ENCODE results near the gene SPSB2. TPM values are rescaled to one million over a fixed set of nuclear protein-coding genes. Genes with fewer than 3 reads are reported as not detected.
"Not testable (repeated sequence)": the region's sequence is repeated elsewhere in the genome, so short reads cannot be mapped to it uniquely, and the experiment has no call there.

SPSB2 gene
- total RNA-seq, 2 donors from 2014 or later, result 34.6 to 36.5 TPM

- Mint-ChIP-seq H3K27ac (peak overlapping the region; percentile 98), H3K27me3 (ENCODE audit: insufficient read depth) (peaks cover 3% of the 10 kb centered on the region), H3K4me1 (peaks cover 35% of the 10 kb centered on the region), H3K9me3 (peaks cover 10% of the 10 kb centered on the region), H3K4me3 (peak overlapping the region; percentile 62), H3K36me3 (ENCODE audit: low read depth) (peaks cover 20% of the 10 kb centered on the region)
- Histone ChIP-seq H3K4me3 (ENCODE audit: low read length) (peak overlapping the region; percentile 77), H3K4me1 (ENCODE audit: control insufficient read depth, insufficient read depth, low read length) (peaks cover 4% of the 10 kb centered on the region), H3K27ac (ENCODE audit: low read depth, low read length) (peak overlapping the region; percentile 90), H3K36me3 (ENCODE audit: control insufficient read depth, insufficient read depth, low read length) (peaks cover 5% of the 10 kb centered on the region), H3K9ac (ENCODE audit: extremely low read depth, low read length, poor library complexity, severe bottlenecking) (peak overlapping the region; percentile 75), H3K27me3 (ENCODE audit: control insufficient read depth, insufficient read depth, low read length, poor library complexity, severe bottlenecking) (no peaks in the 10 kb centered on the region), H3K9me3 (ENCODE audit: control insufficient read depth, low read length) (no peaks in the 10 kb centered on the region)
- peak; percentile 100 for TF ChIP-seq CTCF (conservative IDR thresholded peaks at IDR 0.05)
- WGBS, 2 experiments (ENCODE audit: insufficient coverage in 1 of 2, insufficient read length in 1 of 2), result 8 to 10% methylated on average over 43 to 68 of the region's 68 CpGs
- peak; percentile 100 for DNase-seq
Measured at GRCh38 chr12:6890789-6891645, 17.9 kb upstream of the SPSB2 start.

- Mint-ChIP-seq H3K4me3 (peak overlapping the region; percentile 62), H3K36me3 (ENCODE audit: low read depth) (peaks cover 22% of the 10 kb centered on the region), H3K27ac (peak overlapping the region; percentile 98), H3K4me1 (peaks cover 42% of the 10 kb centered on the region)
- Histone ChIP-seq H3K27ac (ENCODE audit: low read depth, low read length) (peak overlapping the region; percentile 90), H3K9ac (ENCODE audit: extremely low read depth, low read length, poor library complexity, severe bottlenecking) (peak overlapping the region; percentile 75), H3K4me3 (ENCODE audit: low read length) (peak overlapping the region; percentile 77)
- H3K9me3 Mint-ChIP-seq; DNase-seq; H3K9me3 ChIP-seq (ENCODE audit: control insufficient read depth, low read length); H3K27me3 ChIP-seq (ENCODE audit: control insufficient read depth, insufficient read depth, low read length, poor library complexity, severe bottlenecking); H3K36me3 ChIP-seq (ENCODE audit: control insufficient read depth, insufficient read depth, low read length); H3K4me1 ChIP-seq (ENCODE audit: control insufficient read depth, insufficient read depth, low read length); H3K27me3 Mint-ChIP-seq (ENCODE audit: insufficient read depth): not testable (repeated sequence)
- WGBS, 2 experiments (ENCODE audit: insufficient coverage in 1 of 2, insufficient read length in 1 of 2), result 96% methylated on average over 17 to 20 of the region's 21 CpGs
Measured at GRCh38 chr12:6889775-6890573, 16.9 kb upstream of the SPSB2 start.

- H3K4me3 ChIP-seq (ENCODE audit: low read length); H3K9me3 Mint-ChIP-seq; H3K4me3 Mint-ChIP-seq; DNase-seq; H3K27me3 ChIP-seq (ENCODE audit: control insufficient read depth, insufficient read depth, low read length, poor library complexity, severe bottlenecking); H3K4me1 ChIP-seq (ENCODE audit: control insufficient read depth, insufficient read depth, low read length); H3K9ac ChIP-seq (ENCODE audit: extremely low read depth, low read length, poor library complexity, severe bottlenecking); H3K9me3 ChIP-seq (ENCODE audit: control insufficient read depth, low read length); H3K27ac ChIP-seq (ENCODE audit: low read depth, low read length); H3K27me3 Mint-ChIP-seq (ENCODE audit: insufficient read depth): not testable (repeated sequence)
- Mint-ChIP-seq H3K27ac (peak overlapping the region; percentile 70), H3K36me3 (ENCODE audit: low read depth) (peaks cover 33% of the 10 kb centered on the region), H3K4me1 (peaks cover 53% of the 10 kb centered on the region)
- WGBS, 2 experiments (ENCODE audit: insufficient coverage in 1 of 2, insufficient read length in 1 of 2), result 85 to 96% methylated on average over 4 to 7 of the region's 7 CpGs
- H3K36me3 ChIP-seq (ENCODE audit: control insufficient read depth, insufficient read depth, low read length), result peaks cover 20% of the 10 kb centered on the region
Measured at GRCh38 chr12:6888794-6889193, 15.7 kb upstream of the SPSB2 start.

GRCh38 chr12:6888360-6888759 is 15.3 kb upstream of the SPSB2 start:
- Histone ChIP-seq H3K9me3 (ENCODE audit: control insufficient read depth, low read length) (no peaks in the 10 kb centered on the region), H3K27me3 (ENCODE audit: control insufficient read depth, insufficient read depth, low read length, poor library complexity, severe bottlenecking) (no peaks in the 10 kb centered on the region), H3K4me3 (ENCODE audit: low read length) (no peak overlapping the region), H3K4me1 (ENCODE audit: control insufficient read depth, insufficient read depth, low read length) (peaks cover 7% of the 10 kb centered on the region), H3K9ac (ENCODE audit: extremely low read depth, low read length, poor library complexity, severe bottlenecking) (no peak overlapping the region), H3K27ac (ENCODE audit: low read depth, low read length) (no peak overlapping the region), H3K36me3 (ENCODE audit: control insufficient read depth, insufficient read depth, low read length) (peaks cover 24% of the 10 kb centered on the region)
- no peak for TF ChIP-seq CTCF (conservative IDR thresholded peaks at IDR 0.05)
- Mint-ChIP-seq H3K27ac (peak overlapping the region; percentile 70), H3K4me3 (no peak overlapping the region), H3K36me3 (ENCODE audit: low read depth) (peaks cover 37% of the 10 kb centered on the region), H3K27me3 (ENCODE audit: insufficient read depth) (peaks cover 1% of the 10 kb centered on the region), H3K9me3 (peaks cover 10% of the 10 kb centered on the region), H3K4me1 (peaks cover 53% of the 10 kb centered on the region)
- 84 to 98% methylated on average over 2 of the region's 2 CpGs for WGBS, 2 experiments (ENCODE audit: insufficient coverage in 1 of 2, insufficient read length in 1 of 2)
- no peak for DNase-seq

Measured in endodermal cell (in vitro differentiated cells).